22Rv1 (cell line): ENCODE results near the gene GUCA2B.

Experiments
- H3K27ac ChIP-seq: fragments of 450-650 bp; 2 replicates; pipeline ENCODE4 v1.5.1; 2017
- ZFX ChIP-seq: fragments of 450-650 bp; IDR thresholded peaks from 2 replicates; pipeline ENCODE4 v1.6.1; 2017; ENCODE audit warnings: antibody characterized with exemption, borderline replicate concordance
- TF ChIP-seq, protein P1 (sequence below): fragments of 450-650 bp; IDR thresholded peaks from 2 replicates; pipeline ENCODE4 v1.5.1; 2017; ENCODE audit warnings: mild to moderate bottlenecking

Gene GUCA2B

DNA sequence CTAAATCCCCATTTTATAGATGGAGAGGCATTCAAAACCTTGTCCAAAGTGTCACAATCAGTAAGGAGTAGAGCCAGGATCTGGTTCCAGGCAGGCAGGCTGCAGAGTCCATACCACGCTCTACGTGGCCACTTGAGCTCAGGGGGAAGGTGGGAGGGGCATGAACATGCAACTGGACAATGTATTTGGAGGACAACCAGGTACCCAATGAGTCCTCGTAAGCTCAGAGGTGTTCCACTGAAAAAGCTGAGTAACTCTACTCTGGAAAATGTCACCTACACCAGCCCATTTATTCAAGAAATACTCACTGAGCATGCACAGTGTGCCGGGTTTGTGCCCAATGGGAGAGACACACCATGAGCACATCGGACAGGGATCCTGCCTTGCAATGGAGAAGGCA, 11.2 kb upstream of the GUCA2B start:
- no peak for TF ChIP-seq ZFX
- TF ChIP-seq, protein P1, sequence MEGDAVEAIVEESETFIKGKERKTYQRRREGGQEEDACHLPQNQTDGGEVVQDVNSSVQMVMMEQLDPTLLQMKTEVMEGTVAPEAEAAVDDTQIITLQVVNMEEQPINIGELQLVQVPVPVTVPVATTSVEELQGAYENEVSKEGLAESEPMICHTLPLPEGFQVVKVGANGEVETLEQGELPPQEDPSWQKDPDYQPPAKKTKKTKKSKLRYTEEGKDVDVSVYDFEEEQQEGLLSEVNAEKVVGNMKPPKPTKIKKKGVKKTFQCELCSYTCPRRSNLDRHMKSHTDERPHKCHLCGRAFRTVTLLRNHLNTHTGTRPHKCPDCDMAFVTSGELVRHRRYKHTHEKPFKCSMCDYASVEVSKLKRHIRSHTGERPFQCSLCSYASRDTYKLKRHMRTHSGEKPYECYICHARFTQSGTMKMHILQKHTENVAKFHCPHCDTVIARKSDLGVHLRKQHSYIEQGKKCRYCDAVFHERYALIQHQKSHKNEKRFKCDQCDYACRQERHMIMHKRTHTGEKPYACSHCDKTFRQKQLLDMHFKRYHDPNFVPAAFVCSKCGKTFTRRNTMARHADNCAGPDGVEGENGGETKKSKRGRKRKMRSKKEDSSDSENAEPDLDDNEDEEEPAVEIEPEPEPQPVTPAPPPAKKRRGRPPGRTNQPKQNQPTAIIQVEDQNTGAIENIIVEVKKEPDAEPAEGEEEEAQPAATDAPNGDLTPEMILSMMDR: no peak
- no peak overlapping the region for H3K27ac ChIP-seq

DNA sequence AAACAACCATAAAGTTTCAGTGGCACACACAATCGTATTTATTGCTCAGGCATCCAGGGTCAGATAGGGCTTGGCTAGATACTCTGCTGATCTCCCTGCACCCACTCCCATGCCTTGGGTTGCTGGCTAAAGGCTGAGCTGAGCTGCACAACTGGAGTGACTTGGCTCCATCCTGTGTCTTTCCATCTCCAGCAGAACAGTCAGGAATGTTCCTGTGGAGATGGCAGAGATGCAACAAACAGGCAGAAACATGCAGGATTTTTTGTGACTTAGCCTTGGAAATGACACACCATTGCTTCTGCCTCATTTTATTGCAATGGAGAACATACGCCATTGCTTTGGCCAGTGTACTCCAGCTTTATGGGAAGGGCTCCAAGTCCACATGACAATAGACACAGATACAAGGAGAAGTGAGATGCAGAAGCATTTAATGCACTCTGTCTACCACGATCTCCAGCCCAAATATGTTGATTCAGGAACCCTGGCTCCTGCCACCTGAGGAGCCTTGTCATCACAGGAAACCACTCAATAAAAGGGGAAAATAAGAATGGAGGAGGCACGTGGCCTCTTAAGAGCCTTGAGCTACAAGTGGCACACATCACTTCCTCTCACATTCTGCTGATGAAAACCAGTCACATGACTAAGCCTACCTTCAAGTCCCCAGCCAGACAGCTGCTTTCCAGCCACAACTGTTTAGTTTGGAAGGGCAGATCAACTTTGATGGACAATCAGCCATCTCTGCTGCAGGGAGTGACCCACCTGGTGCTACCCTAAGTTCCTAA, 10.1 kb upstream of the GUCA2B start:
- TF ChIP-seq ZFX: no peak
- TF ChIP-seq, protein P1: no peak
- no peak overlapping the region for H3K27ac ChIP-seq

DNA sequence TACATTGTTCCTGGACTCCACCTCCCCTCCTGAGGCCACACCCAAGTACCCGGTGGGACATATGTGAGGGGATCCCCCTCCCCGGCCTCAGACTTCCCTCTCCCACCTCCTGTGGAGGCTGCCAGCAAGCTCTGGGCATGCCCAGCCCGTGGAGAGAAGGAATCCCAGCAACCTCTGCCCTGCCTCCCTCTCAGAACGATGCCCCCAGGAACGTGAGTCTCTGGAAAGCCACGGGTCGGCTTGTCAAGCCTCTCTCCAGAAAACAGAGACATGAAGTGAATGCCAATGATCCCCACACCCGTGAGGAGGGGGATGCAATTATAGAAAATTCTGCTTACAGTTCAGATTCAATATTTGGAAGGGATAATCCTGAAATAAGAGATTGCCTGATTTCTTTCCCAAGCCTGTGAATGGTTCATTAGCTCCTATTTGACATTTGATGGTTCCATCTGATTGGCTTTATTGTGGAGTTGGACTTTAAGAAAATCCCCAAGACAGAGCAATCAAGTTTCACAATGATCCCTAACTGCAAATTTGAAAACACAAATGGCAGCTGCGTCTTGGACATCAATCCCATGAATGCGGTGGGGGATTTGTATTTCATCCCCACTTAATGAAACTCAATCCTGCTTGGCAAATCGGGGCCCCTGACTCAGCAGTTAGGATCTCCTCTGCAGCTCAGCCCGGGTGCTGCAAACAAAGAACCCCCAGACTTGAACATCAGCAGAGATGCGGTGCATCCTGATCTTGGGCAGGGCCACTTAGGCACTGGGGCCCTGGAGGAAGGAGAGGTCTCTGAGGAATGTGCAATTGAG, 9.1 kb upstream of the GUCA2B start:
- TF ChIP-seq ZFX: no peak
- TF ChIP-seq, protein P1: no peak

GRCh38 chr1:42144711-42145388, 8.4 kb upstream of the GUCA2B start:
- no peak overlapping the region for H3K27ac ChIP-seq

More for the DNA sequence above, 9.1 kb upstream of the GUCA2B start:
- no peak overlapping the region for H3K27ac ChIP-seq

DNA sequence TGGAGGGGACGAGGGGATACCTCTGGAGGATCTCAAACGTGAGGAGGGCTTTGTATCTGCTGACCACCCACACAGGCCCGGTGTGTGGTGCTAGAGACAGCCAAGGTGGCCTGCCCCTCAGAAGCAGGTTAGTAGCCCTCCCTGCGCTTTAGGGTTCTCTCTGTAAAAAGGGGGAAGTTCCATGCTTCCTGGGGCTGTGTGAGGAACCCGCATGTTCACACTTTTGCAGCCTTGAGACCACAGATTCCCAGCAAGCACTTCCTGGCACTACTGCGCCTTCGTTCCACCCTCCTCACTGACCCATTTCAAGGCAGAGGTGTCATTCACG, 7.9 kb upstream of the GUCA2B start:
- TF ChIP-seq, protein P1: no peak
- no peak for TF ChIP-seq ZFX
- no peak overlapping the region for H3K27ac ChIP-seq

More at GRCh38 chr1:42144711-42145388, 8.4 kb upstream of the GUCA2B start:
- no peak for TF ChIP-seq ZFX
- TF ChIP-seq, protein P1: no peak

DNA sequence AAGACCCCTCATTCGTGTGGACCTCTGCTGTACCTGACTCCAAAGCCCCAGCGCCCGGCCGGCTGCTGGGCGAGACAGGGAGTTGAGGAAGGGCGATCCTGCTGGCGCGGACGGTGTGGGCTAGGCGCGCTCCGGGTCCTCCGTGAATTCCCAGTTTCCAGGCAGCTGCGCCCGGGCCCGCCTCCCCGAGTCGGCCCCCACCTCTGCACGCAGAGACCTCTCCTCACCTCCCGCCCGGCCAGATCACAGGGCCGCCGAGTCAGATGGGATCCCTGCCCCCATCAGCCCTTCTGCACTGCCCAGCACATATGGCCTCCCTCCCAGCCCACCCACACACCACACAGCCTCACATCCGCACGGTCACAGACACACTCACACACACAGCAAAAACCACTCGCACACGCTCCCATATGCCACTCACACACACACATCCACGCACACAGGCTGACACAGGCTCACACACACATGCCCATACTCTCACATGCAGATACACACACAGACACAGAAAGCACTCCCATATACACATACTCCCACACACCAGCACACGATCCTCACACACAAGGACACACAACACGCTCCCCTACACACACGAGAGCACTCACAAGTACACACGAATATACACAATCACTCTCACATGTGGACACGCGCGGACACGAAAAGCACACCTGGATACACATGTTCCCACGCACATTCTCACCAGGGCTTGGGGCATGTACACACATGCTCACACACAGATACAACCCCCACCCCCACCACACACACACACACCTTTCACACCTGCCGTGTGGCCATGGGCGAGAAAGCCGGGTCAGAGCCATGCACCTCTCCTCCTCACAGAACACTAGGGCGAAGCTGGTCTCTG, 7.2 kb upstream of the GUCA2B start:
- no peak overlapping the region for H3K27ac ChIP-seq
- TF ChIP-seq, protein P1: no peak
- no peak for TF ChIP-seq ZFX
